ENCODE results near the gene TTC39A.

TTC39A gene

GRCh38 chr1:51303315-51303714 lies 27.0 kb downstream of the TTC39A start:
- Histone ChIP-seq H2AFZ (ENCODE audit: low read length) (no peak overlapping the region), H3K9me2 (ENCODE audit: low read depth, low read length) (no peaks in the 10 kb centered on the region), H4K20me1 (ENCODE audit: insufficient read depth, low read length) (no peaks in the 10 kb centered on the region), H3K36me3 (ENCODE audit: insufficient read depth, low read length) (no peaks in the 10 kb centered on the region), H3K9me3 (ENCODE audit: low read length) (0 out of 2 replicates have a peak, but pooled peaks cover 2% of the 10 kb centered on the region), H3K27me3 (ENCODE audit: insufficient read depth, low read length) (no peaks in the 10 kb centered on the region; the same call in 1 of the 2 replicates), H3F3A (ENCODE audit: insufficient read depth, low read length) (no peaks in the 10 kb centered on the region), H3K4me3 (ENCODE audit: low read depth, low read length, poor library complexity, severe bottlenecking) (no peak overlapping the region), H3K79me2 (ENCODE audit: insufficient read depth, low read length) (no peaks in the 10 kb centered on the region), H3K4me2 (ENCODE audit: low read length) (no peak overlapping the region), H3K4me1 (ENCODE audit: insufficient read depth, low read length, severe bottlenecking) (no peaks in the 10 kb centered on the region), H3K27ac (ENCODE audit: low read depth, low read length, poor library complexity, severe bottlenecking) (no peak overlapping the region), H3K9ac (ENCODE audit: low read length) (no peak overlapping the region)
- no peak for TF ChIP-seq EZH2 (IDR thresholded peaks at IDR 0.05; ENCODE audit: borderline replicate concordance, low read length)
- TF ChIP-seq, protein P1, sequence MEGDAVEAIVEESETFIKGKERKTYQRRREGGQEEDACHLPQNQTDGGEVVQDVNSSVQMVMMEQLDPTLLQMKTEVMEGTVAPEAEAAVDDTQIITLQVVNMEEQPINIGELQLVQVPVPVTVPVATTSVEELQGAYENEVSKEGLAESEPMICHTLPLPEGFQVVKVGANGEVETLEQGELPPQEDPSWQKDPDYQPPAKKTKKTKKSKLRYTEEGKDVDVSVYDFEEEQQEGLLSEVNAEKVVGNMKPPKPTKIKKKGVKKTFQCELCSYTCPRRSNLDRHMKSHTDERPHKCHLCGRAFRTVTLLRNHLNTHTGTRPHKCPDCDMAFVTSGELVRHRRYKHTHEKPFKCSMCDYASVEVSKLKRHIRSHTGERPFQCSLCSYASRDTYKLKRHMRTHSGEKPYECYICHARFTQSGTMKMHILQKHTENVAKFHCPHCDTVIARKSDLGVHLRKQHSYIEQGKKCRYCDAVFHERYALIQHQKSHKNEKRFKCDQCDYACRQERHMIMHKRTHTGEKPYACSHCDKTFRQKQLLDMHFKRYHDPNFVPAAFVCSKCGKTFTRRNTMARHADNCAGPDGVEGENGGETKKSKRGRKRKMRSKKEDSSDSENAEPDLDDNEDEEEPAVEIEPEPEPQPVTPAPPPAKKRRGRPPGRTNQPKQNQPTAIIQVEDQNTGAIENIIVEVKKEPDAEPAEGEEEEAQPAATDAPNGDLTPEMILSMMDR (IDR thresholded peaks at IDR 0.05; ENCODE audit: low read length): no peak

- no peak overlapping the region for H2AFZ ChIP-seq (ENCODE audit: low read length)
- H3K9me2 ChIP-seq (ENCODE audit: low read depth, low read length): no peaks in the 10 kb centered on the region
- no peak overlapping the region for H3K4me3 ChIP-seq (ENCODE audit: low read depth, low read length, poor library complexity, severe bottlenecking)
- no peaks in the 10 kb centered on the region; the same call in 1 of the 2 replicates for H3K27me3 ChIP-seq (ENCODE audit: insufficient read depth, low read length)
- no peaks in the 10 kb centered on the region for H3K79me2 ChIP-seq (ENCODE audit: insufficient read depth, low read length)
- no peak overlapping the region for H3K27ac ChIP-seq (ENCODE audit: low read depth, low read length, poor library complexity, severe bottlenecking)
- H3K4me1 ChIP-seq (ENCODE audit: insufficient read depth, low read length, severe bottlenecking): no peaks in the 10 kb centered on the region
- H3K36me3 ChIP-seq (ENCODE audit: insufficient read depth, low read length): no peaks in the 10 kb centered on the region
- H4K20me1 ChIP-seq (ENCODE audit: insufficient read depth, low read length): no peaks in the 10 kb centered on the region
- no peak overlapping the region for H3K9ac ChIP-seq (ENCODE audit: low read length)
- 0 out of 2 replicates have a peak, but pooled peaks cover 2% of the 10 kb centered on the region for H3K9me3 ChIP-seq (ENCODE audit: low read length)
- H3F3A ChIP-seq (ENCODE audit: insufficient read depth, low read length): no peaks in the 10 kb centered on the region
- TF ChIP-seq, protein P1 (IDR thresholded peaks at IDR 0.05; ENCODE audit: low read length): no peak
- TF ChIP-seq EZH2 (IDR thresholded peaks at IDR 0.05; ENCODE audit: borderline replicate concordance, low read length): no peak
- H3K4me2 ChIP-seq (ENCODE audit: low read length): no peak overlapping the region
Observed at GRCh38 chr1:51302746-51303145, 27.6 kb downstream of the TTC39A start.

- TF ChIP-seq, protein P1 (IDR thresholded peaks at IDR 0.05; ENCODE audit: low read length): no peak
- TF ChIP-seq EZH2 (IDR thresholded peaks at IDR 0.05; ENCODE audit: borderline replicate concordance, low read length): no peak
- no peaks in the 10 kb centered on the region for H3K79me2 ChIP-seq (ENCODE audit: insufficient read depth, low read length)
Observed at GRCh38 chr1:51302270-51302669, 28.1 kb downstream of the TTC39A start.

More at GRCh38 chr1:51302270-51302669, 28.1 kb downstream of the TTC39A start:
- no peaks in the 10 kb centered on the region for H3F3A ChIP-seq (ENCODE audit: insufficient read depth, low read length)
- H3K36me3 ChIP-seq (ENCODE audit: insufficient read depth, low read length): no peaks in the 10 kb centered on the region
- peaks cover 3% of the 10 kb centered on the region for H3K4me1 ChIP-seq (ENCODE audit: insufficient read depth, low read length, severe bottlenecking)
- H3K4me2 ChIP-seq (ENCODE audit: low read length): no peak overlapping the region
- H3K27me3 ChIP-seq (ENCODE audit: insufficient read depth, low read length): no peaks in the 10 kb centered on the region; the same call in 1 of the 2 replicates
- no peaks in the 10 kb centered on the region for H4K20me1 ChIP-seq (ENCODE audit: insufficient read depth, low read length)
- no peak overlapping the region for H2AFZ ChIP-seq (ENCODE audit: low read length)
- H3K4me3 ChIP-seq (ENCODE audit: low read depth, low read length, poor library complexity, severe bottlenecking): no peak overlapping the region
- H3K9me3 ChIP-seq (ENCODE audit: low read length): 0 out of 2 replicates have a peak, but pooled peaks cover 2% of the 10 kb centered on the region
- no peak overlapping the region for H3K9ac ChIP-seq (ENCODE audit: low read length)
- no peak overlapping the region for H3K27ac ChIP-seq (ENCODE audit: low read depth, low read length, poor library complexity, severe bottlenecking)
- H3K9me2 ChIP-seq (ENCODE audit: low read depth, low read length): no peaks in the 10 kb centered on the region
